ENCODE data around the gene CWF19L2. TPM values are rescaled to one million over a fixed set of nuclear protein-coding genes. Genes with fewer than 3 reads are reported as not detected.
"Not testable (repeated sequence)": the region's sequence is repeated elsewhere in the genome, so short reads cannot be mapped to it uniquely, and the experiment has no call there.

CWF19L2 gene
- polyA plus RNA-seq, 3 donors, result 1.6 to 2.2 (median 1.7) TPM

DNA sequence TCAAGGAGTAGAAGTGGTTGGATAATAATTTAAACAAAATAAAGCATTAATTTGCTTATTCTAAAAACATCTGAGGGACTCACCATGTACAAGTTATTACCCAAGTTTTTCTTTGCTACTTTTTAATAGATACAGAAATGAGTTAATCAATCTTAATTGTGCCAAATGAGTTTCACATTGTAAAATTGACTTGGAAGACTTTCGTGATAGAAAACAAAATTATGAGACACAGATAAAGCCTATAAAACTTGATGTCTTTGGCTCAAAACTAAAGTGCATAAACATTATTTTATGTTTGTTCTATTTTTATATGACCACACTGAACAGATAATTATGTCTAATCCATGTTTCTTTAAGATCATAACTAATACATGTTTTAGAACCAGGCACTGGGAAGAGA lies 10.1 kb upstream of the CWF19L2 start:
- Histone ChIP-seq H3K27ac (ENCODE audit: low read depth in 1 of 2, low read length in 2 of 2) (no peak overlapping the region), H3K36me3 (replicated peaks in 1 of 2; ENCODE audit: control insufficient read depth in 1 of 2, insufficient read depth in 2 of 2, low read length in 2 of 2) (no peaks in the 10 kb centered on the region), H3K4me2 (replicated peaks; ENCODE audit: extremely low read depth, low read length, poor library complexity, severe bottlenecking) (no peak overlapping the region), H4K20me1 (ENCODE audit: insufficient read depth, low read length) (no peaks in the 10 kb centered on the region), H3K4me3 (replicated peaks in 1 of 3; ENCODE audit: low read depth in 2 of 3, low read length in 3 of 3) (no peak overlapping the region), H3K9me3 (replicated peaks in 1 of 2; ENCODE audit: control insufficient read depth in 1 of 2, insufficient read depth in 1 of 2, low read length in 2 of 2) (no peaks in the 10 kb centered on the region), H3K27me3 (ENCODE audit: control insufficient read depth in 2 of 2, insufficient read depth in 2 of 2, low read length in 2 of 2) (no peaks in the 10 kb centered on the region), H3K79me2 (ENCODE audit: insufficient read depth, low read length) (no peaks in the 10 kb centered on the region), H3K9ac (ENCODE audit: insufficient read depth, low read length, poor library complexity, severe bottlenecking) (no peak overlapping the region), H2AFZ (ENCODE audit: insufficient read depth, low read depth, low read length, poor library complexity, severe bottlenecking) (no peak overlapping the region), H3K4me1 (ENCODE audit: control insufficient read depth in 1 of 2, insufficient read depth in 2 of 2, low read length in 2 of 2) (no peaks in the 10 kb centered on the region)
- Mint-ChIP-seq H3K27me3 (ENCODE audit: low read depth in 3 of 3) (peaks cover 5 to 20% (median 7%) of the 10 kb centered on the region in 3 donors), H3K4me1 (no peaks in the 10 kb centered on the region), H3K4me3 (no peak overlapping the region), H3K27ac (no peak overlapping the region), H3K36me3 (no peaks in the 10 kb centered on the region), H3K9me3 (peaks cover 6 to 12% (median 8%) of the 10 kb centered on the region in 7 donors)
- no peak for DNase-seq
- TF ChIP-seq, protein P1, sequence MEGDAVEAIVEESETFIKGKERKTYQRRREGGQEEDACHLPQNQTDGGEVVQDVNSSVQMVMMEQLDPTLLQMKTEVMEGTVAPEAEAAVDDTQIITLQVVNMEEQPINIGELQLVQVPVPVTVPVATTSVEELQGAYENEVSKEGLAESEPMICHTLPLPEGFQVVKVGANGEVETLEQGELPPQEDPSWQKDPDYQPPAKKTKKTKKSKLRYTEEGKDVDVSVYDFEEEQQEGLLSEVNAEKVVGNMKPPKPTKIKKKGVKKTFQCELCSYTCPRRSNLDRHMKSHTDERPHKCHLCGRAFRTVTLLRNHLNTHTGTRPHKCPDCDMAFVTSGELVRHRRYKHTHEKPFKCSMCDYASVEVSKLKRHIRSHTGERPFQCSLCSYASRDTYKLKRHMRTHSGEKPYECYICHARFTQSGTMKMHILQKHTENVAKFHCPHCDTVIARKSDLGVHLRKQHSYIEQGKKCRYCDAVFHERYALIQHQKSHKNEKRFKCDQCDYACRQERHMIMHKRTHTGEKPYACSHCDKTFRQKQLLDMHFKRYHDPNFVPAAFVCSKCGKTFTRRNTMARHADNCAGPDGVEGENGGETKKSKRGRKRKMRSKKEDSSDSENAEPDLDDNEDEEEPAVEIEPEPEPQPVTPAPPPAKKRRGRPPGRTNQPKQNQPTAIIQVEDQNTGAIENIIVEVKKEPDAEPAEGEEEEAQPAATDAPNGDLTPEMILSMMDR (IDR thresholded peaks at IDR 0.05), result no peak
- no CpG with 5 or more reads among the region's 1 CpG for WGBS (ENCODE audit: insufficient coverage)
- intact Hi-C loops (cut with micrococcal nuclease), result no loop called here

GRCh38 chr11:107466275-107466866 lies 8.7 kb upstream of the CWF19L2 start:
- Mint-ChIP-seq H3K9me3 (peaks cover 6 to 12% (median 8%) of the 10 kb centered on the region in 7 donors), H3K27me3 (ENCODE audit: low read depth in 3 of 3) (peaks cover 7 to 32% (median 10%) of the 10 kb centered on the region in 3 donors)
- H3K4me1 ChIP-seq (ENCODE audit: control insufficient read depth in 1 of 2, insufficient read depth in 2 of 2, low read length in 2 of 2); DNase-seq; H3K4me1 Mint-ChIP-seq; H3K79me2 ChIP-seq (ENCODE audit: insufficient read depth, low read length); H3K36me3 ChIP-seq (replicated peaks in 1 of 2; ENCODE audit: control insufficient read depth in 1 of 2, insufficient read depth in 2 of 2, low read length in 2 of 2); H3K4me2 ChIP-seq (replicated peaks; ENCODE audit: extremely low read depth, low read length, poor library complexity, severe bottlenecking); H3K9me3 ChIP-seq (replicated peaks in 1 of 2; ENCODE audit: control insufficient read depth in 1 of 2, insufficient read depth in 1 of 2, low read length in 2 of 2); intact Hi-C loops (cut with micrococcal nuclease); H3K27me3 ChIP-seq (ENCODE audit: control insufficient read depth in 2 of 2, insufficient read depth in 2 of 2, low read length in 2 of 2); H3K27ac Mint-ChIP-seq; H3K27ac ChIP-seq (ENCODE audit: low read depth in 1 of 2, low read length in 2 of 2); H3K4me3 Mint-ChIP-seq; H2AFZ ChIP-seq (ENCODE audit: insufficient read depth, low read depth, low read length, poor library complexity, severe bottlenecking); H4K20me1 ChIP-seq (ENCODE audit: insufficient read depth, low read length); H3K9ac ChIP-seq (ENCODE audit: insufficient read depth, low read length, poor library complexity, severe bottlenecking); H3K36me3 Mint-ChIP-seq; H3K4me3 ChIP-seq (replicated peaks in 1 of 3; ENCODE audit: low read depth in 2 of 3, low read length in 3 of 3): not testable (repeated sequence)
- 88% methylated on average over 4 of the region's 10 CpGs for WGBS (ENCODE audit: insufficient coverage)
